Gastrocnemius medialis (tissue), 4 donors: ENCODE measurements around the gene NTM.

Source experiments
- CTCF ChIP-seq, 5 experiments: fragments of 450-650 bp in 3 of 5; fragments of 200-600 bp in 2 of 5; sonication (generic) in 2 of 5; IDR thresholded peaks in 4 of 5; conservative IDR thresholded peaks in 1 of 5; 1 replicate in 4 of 5; 2 replicates in 1 of 5; pipeline ENCODE4 v1.5.1; 2016 to 2019; ENCODE audit warnings: antibody characterized with exemption in 5 of 5, mild to moderate bottlenecking in 3 of 5, moderate library complexity in 3 of 5
- POLR2A ChIP-seq, 2 donors: fragments of 450-650 bp; IDR thresholded peaks; one replicate each; pipeline ENCODE4 v1.6.1; 2017; ENCODE audit warnings: antibody characterized with exemption in 2 of 2, mild to moderate bottlenecking in 2 of 2, moderate library complexity in 2 of 2

DNA sequence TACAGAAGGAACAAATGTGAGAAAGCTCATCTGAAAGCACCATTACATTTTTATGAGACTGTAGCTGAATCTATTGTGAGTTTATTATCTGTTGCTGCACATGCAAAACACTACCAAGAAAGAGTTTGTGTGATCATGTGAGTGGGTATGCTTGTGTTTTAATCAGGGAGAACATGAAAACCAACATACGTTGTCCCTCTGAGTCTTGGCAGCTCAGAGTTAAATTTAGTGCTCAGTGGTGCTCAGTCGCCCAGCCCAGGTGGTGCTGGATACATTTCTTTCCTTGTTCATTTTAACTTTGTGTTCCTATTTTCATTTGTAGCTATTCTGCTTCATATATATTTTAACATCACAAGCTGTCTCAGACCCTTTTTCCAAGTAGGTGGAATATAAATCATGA is 500.6 kb downstream of the NTM start:
- TF ChIP-seq POLR2A (IDR thresholded peaks at IDR 0.05) (no peak), CTCF (IDR thresholded peaks at IDR 0.05 in 4 of 5, conservative IDR thresholded peaks at IDR 0.05 in 1 of 5) (no peak)
